Common myeloid progenitor, CD34-positive (primary cell): ENCODE data around the gene BCAS1.

Source experiments
- CTCF ChIA-PET: fragments of 350-600 bp; sonication (Branson Sonifier 250); formaldehyde crosslinking; loops from one replicate; lab custom pipeline; 2021; ENCODE audit warnings: antibody characterized with exemption; lab: Charles Lee
- POLR2A ChIA-PET: fragments of 350-600 bp; sonication (Branson Sonifier 250); formaldehyde crosslinking; loops from one replicate; lab custom pipeline; 2021; ENCODE audit warnings: antibody characterized with exemption; lab: Charles Lee
- DNase-seq, 3 donors: peaks; one replicate each; pipeline versions ENCODE4 v3.0.0 to v3.0.0-alpha.2; 2013
- H3K27ac ChIP-seq, 2 experiments: 1 replicate in 1 of 2; 2 replicates in 1 of 2; pipeline ENCODE4 v1.7.0; 2013; ENCODE audit warnings: inconsistent platforms in 2 of 2, low read length in 2 of 2, mild to moderate bottlenecking in 2 of 2, low read depth in 1 of 2, moderate library complexity in 1 of 2; ENCODE audit not compliant: severe bottlenecking in 2 of 2, insufficient read depth in 1 of 2, poor library complexity in 1 of 2
- H3K27me3 ChIP-seq, 5 experiments: replicated peaks in 2 of 5; 1 replicate in 3 of 5; 2 replicates in 2 of 5; pipeline versions ENCODE4 v1.6.1 to v1.7.0; 2013; ENCODE audit warnings: low read length in 4 of 5, mild to moderate bottlenecking in 2 of 5, moderate library complexity in 2 of 5, inconsistent platforms in 1 of 5; ENCODE audit not compliant: insufficient read depth in 5 of 5, control insufficient read depth in 4 of 5
- H3K36me3 ChIP-seq, 4 experiments: 1 replicate in 2 of 4; 2 replicates in 2 of 4; pipeline versions ENCODE4 v1.6.1 to v1.7.0; 2013; ENCODE audit warnings: low read length in 3 of 4, control low read depth in 1 of 4, mild to moderate bottlenecking in 1 of 4; ENCODE audit not compliant: control insufficient read depth in 4 of 4, insufficient read depth in 4 of 4
- H3K4me1 ChIP-seq, 4 experiments: 1 replicate in 3 of 4; 2 replicates in 1 of 4; pipeline versions ENCODE4 v1.6.1 to v1.7.1; 2013; ENCODE audit warnings: low read length in 3 of 4, mild to moderate bottlenecking in 3 of 4, control low read depth in 1 of 4, inconsistent platforms in 1 of 4, moderate library complexity in 1 of 4; ENCODE audit not compliant: control insufficient read depth in 4 of 4, insufficient read depth in 4 of 4; ENCODE audit errors: control extremely low read depth in 1 of 4
- H3K4me3 ChIP-seq, 7 experiments: 1 replicate in 4 of 7; 2 replicates in 3 of 7; pipeline versions ENCODE4 v1.5.1 to v1.7.0; 2013; ENCODE audit warnings: mild to moderate bottlenecking in 7 of 7, low read length in 6 of 7, moderate library complexity in 6 of 7, inconsistent platforms in 2 of 7, low read depth in 2 of 7, control low read depth in 1 of 7; ENCODE audit not compliant: insufficient read depth in 4 of 7, control insufficient read depth in 1 of 7; ENCODE audit errors: extremely low read depth in 1 of 7
- H3K9me3 ChIP-seq, 5 experiments: 1 replicate in 4 of 5; 2 replicates in 1 of 5; pipeline versions ENCODE4 v1.6.1 to v1.7.1; 2013; ENCODE audit warnings: low read length in 4 of 5, mild to moderate bottlenecking in 2 of 5, inconsistent platforms in 1 of 5, low read depth in 1 of 5, moderate library complexity in 1 of 5; ENCODE audit not compliant: control insufficient read depth in 4 of 5, insufficient read depth in 2 of 5; ENCODE audit errors: control extremely low read depth in 1 of 5
- WGBS: methylation state at CpG from one replicate; pipeline ENCODE4 v1.1.5; 2013; ENCODE audit not compliant: insufficient coverage; 5-methylcytosine and 5-hydroxymethylcytosine counted together

The BCAS1 gene

GRCh38 chr20:54063580-54063979 is 6.8 kb downstream of the BCAS1 start:
- H3K4me3 ChIP-seq, result no peak overlapping the region

GRCh38 chr20:54062812-54063280 is 7.5 kb downstream of the BCAS1 start:
- no peak overlapping the region for H3K27ac ChIP-seq
- no peak overlapping the region for H3K4me3 ChIP-seq
- ChIA-PET POLR2A (no interaction called here), CTCF (interaction anchor here (1.0 to 2.0 kb wide), 14 partner anchors 9 to 906 kb away, joined by 3 to 11 read pairs (median 4); partner anchors contain the start of gene BCAS1)
- H3K36me3 ChIP-seq, result no peaks in the 10 kb centered on the region
- no peaks in the 10 kb centered on the region for H3K9me3 ChIP-seq
- 81% methylated on average over 3 of the region's 4 CpGs for WGBS
- H3K27me3 ChIP-seq, result no peaks in the 10 kb centered on the region
- H3K4me1 ChIP-seq, result peaks cover 0 to 42% (median 11%) of the 10 kb centered on the region in 4 experiments
- peak; percentile 43 to 57 (median 51) for DNase-seq

More at GRCh38 chr20:54063580-54063979, 6.8 kb downstream of the BCAS1 start:
- ChIA-PET CTCF (interaction anchor here (0.6 to 2.0 kb wide), 8 partner anchors 15 to 486 kb away, joined by 3 to 8 read pairs (median 4); no protein-coding TSS in a partner anchor), POLR2A (no interaction called here)
- Histone ChIP-seq H3K27me3 (no peaks in the 10 kb centered on the region), H3K9me3 (no peaks in the 10 kb centered on the region), H3K27ac (no peak overlapping the region), H3K36me3 (no peaks in the 10 kb centered on the region), H3K4me1 (peaks cover 0 to 36% (median 10%) of the 10 kb centered on the region in 4 experiments)
- no CpG with 5 or more reads among the region's 3 CpGs for WGBS
- DNase-seq, result no peak

- ChIA-PET CTCF (interaction anchor here (0.6 to 2.0 kb wide), 17 partner anchors 10 to 1565 kb away, joined by 3 to 11 read pairs (median 4); partner anchors contain the start of gene BCAS1), POLR2A (interaction anchor here (0.5 kb wide), 1 partner anchor 837 kb away, joined by 4 read pairs; no protein-coding TSS in a partner anchor)
- Histone ChIP-seq H3K36me3 (no peaks in the 10 kb centered on the region), H3K4me1 (peaks cover 0 to 38% (median 11%) of the 10 kb centered on the region in 4 experiments), H3K9me3 (no peaks in the 10 kb centered on the region), H3K4me3 (no peak overlapping the region), H3K27me3 (no peaks in the 10 kb centered on the region), H3K27ac (no peak overlapping the region)
- 67% methylated on average over 3 of the region's 8 CpGs for WGBS
- no peak for DNase-seq
Observed at GRCh38 chr20:54061101-54061881, 9.1 kb downstream of the BCAS1 start.

- H3K4me1 ChIP-seq, result peaks cover 0 to 31% (median 11%) of the 10 kb centered on the region in 4 experiments
- DNase-seq, result no peak
- ChIA-PET POLR2A (no interaction called here), CTCF (interaction anchor here (0.6 to 1.4 kb wide), 6 partner anchors 9 to 645 kb away, joined by 3 to 4 read pairs (median 3); no protein-coding TSS in a partner anchor)
- H3K36me3 ChIP-seq, result no peaks in the 10 kb centered on the region
- H3K27ac ChIP-seq, result no peak overlapping the region
- 100% methylated on average over 2 of the region's 6 CpGs for WGBS
- no peaks in the 10 kb centered on the region for H3K9me3 ChIP-seq
- H3K27me3 ChIP-seq, result no peaks in the 10 kb centered on the region
- no peak overlapping the region for H3K4me3 ChIP-seq
Observed at GRCh38 chr20:54059691-54060364, 10.6 kb downstream of the BCAS1 start.

- CTCF ChIA-PET, result interaction anchor here (0.8 to 1.1 kb wide), 3 partner anchors 11 to 123 kb away, joined by 3 to 7 read pairs (median 3); no protein-coding TSS in a partner anchor
- H3K4me1 ChIP-seq, result peaks cover 0 to 19% (median 6%) of the 10 kb centered on the region in 4 experiments
- H3K27me3 ChIP-seq, result no peaks in the 10 kb centered on the region
- no peak overlapping the region for H3K4me3 ChIP-seq
- peak in 2 of 3 donors; percentile 26 to 46 for DNase-seq
- H3K27ac ChIP-seq, result no peak overlapping the region
- no peaks in the 10 kb centered on the region for H3K36me3 ChIP-seq
- 88% methylated on average over 13 of the region's 16 CpGs for WGBS
- H3K9me3 ChIP-seq, result no peaks in the 10 kb centered on the region
- POLR2A ChIA-PET, result no interaction called here
Observed at GRCh38 chr20:54058420-54059139, 11.8 kb downstream of the BCAS1 start.

GRCh38 chr20:54056762-54057639 is 13.4 kb downstream of the BCAS1 start:
- POLR2A ChIA-PET, result no interaction called here
- H3K9me3 ChIP-seq, result no peaks in the 10 kb centered on the region
- no peaks in the 10 kb centered on the region for H3K27me3 ChIP-seq
- no peak overlapping the region for H3K4me3 ChIP-seq
- peak in 1 of 3 donors; percentile 13 for DNase-seq
- CTCF ChIA-PET, result interaction anchor here (1.0 to 1.2 kb wide), 2 partner anchors 13 to 17 kb away, joined by 3 read pairs; no protein-coding TSS in a partner anchor
- 100% methylated on average over 1 of the region's 3 CpGs for WGBS
- no peak overlapping the region for H3K27ac ChIP-seq
- peaks cover 0 to 8% (median 1%) of the 10 kb centered on the region in 4 experiments for H3K4me1 ChIP-seq
- no peaks in the 10 kb centered on the region for H3K36me3 ChIP-seq
